Measurements from ENCODE around the gene MYZAP. TPM values are rescaled to one million over a fixed set of nuclear protein-coding genes. Genes with fewer than 3 reads are reported as not detected.

The MYZAP gene
- total RNA-seq, 4 donors from 2014 or later: 0.98 to 9.3 (median 2.7) TPM

- no peaks in the 10 kb centered on the region for H3K27me3 ChIP-seq
- TF ChIP-seq POLR2A (IDR thresholded peaks at IDR 0.05) (no peak), EP300 (IDR thresholded peaks at IDR 0.05) (no peak)
- TF ChIP-seq, protein P1, sequence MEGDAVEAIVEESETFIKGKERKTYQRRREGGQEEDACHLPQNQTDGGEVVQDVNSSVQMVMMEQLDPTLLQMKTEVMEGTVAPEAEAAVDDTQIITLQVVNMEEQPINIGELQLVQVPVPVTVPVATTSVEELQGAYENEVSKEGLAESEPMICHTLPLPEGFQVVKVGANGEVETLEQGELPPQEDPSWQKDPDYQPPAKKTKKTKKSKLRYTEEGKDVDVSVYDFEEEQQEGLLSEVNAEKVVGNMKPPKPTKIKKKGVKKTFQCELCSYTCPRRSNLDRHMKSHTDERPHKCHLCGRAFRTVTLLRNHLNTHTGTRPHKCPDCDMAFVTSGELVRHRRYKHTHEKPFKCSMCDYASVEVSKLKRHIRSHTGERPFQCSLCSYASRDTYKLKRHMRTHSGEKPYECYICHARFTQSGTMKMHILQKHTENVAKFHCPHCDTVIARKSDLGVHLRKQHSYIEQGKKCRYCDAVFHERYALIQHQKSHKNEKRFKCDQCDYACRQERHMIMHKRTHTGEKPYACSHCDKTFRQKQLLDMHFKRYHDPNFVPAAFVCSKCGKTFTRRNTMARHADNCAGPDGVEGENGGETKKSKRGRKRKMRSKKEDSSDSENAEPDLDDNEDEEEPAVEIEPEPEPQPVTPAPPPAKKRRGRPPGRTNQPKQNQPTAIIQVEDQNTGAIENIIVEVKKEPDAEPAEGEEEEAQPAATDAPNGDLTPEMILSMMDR (IDR thresholded peaks at IDR 0.05): no peak
- no peak for DNase-seq (ENCODE audit: low spot score in 2 of 2)
- H3K27ac ChIP-seq: peak overlapping the region; percentile 89 to 97 (median 94)
- peaks cover 0 to 26% (median 16%) of the 10 kb centered on the region in 4 donors for H3K4me1 ChIP-seq
- H3K36me3 ChIP-seq: peaks cover 0 to 13% (median 8%) of the 10 kb centered on the region in 3 donors
- peak overlapping the region; percentile 84 to 95 (median 92) for H3K4me3 ChIP-seq
- 79 to 81% methylated on average over 12 of the region's 12 CpGs for WGBS, 2 donors
- no peaks in the 10 kb centered on the region for H3K9me3 ChIP-seq
These were observed 114.2 kb downstream of the MYZAP start for GRCh38 chr15:57705746-57706404.

DNA sequence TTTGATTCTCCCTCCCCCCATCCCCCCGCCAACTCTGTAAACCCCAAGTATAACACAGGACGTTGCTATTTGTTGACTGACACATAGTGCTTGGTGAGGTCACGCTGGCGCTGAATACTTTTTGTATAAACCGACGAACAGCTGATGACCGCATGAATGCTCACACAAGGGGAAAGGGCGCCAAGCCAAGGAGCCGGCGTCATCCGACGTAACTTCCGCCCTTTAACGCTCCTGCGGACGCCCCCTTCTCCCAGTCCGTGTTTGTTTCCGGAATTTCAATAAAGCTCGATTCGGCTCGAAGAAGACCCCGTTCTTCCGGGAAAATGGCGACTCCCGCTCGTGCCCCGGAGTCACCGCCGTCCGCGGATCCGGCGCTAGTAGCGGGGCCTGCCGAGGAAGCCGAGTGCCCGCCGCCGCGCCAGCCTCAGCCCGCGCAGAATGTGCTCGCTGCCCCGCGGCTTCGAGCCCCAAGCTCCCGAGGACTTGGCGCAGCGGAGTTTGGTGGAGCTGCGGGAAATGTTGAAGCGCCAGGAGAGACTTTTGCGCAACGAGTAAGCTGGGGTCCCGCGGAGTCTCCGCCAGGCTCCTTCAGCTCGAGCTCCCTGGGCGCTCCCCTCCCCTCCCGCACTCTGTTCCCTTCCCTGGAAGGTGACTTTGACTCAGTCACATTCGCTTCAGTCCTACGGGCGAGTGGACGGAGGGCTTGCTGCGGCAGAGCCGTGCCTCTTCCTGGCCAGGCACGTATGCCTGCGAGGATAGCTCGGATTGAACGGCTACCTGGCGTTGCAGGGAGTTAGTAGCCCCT lies 114.9 kb downstream of the MYZAP start, which contains the start of gene POLR2M:
TSS of gene POLR2M (plus strand) at position 310 of the 805 bp plus-strand sequence. CDS start at position 439, 129 bp downstream.
- Histone ChIP-seq H3K36me3 (peaks cover 0 to 20% (median 8%) of the 10 kb centered on the region in 3 donors), H3K4me1 (peaks cover 0 to 26% (median 16%) of the 10 kb centered on the region in 4 donors), H3K4me3 (peak within 1 kb of the TSS; percentile 84 to 95 (median 92)), H3K27me3 (no peaks in the 10 kb centered on the region), H3K27ac (peak within 1 kb of the TSS; percentile 89 to 97 (median 94)), H3K9me3 (no peaks in the 10 kb centered on the region)
- TF ChIP-seq, protein P1 (IDR thresholded peaks at IDR 0.05): peak in 2 of 5 experiments; percentile 6 to 35
- TF ChIP-seq POLR2A (IDR thresholded peaks at IDR 0.05) (peak; percentile 71 to 84), EP300 (IDR thresholded peaks at IDR 0.05) (peak; percentile 90 to 97)
- peak; percentile 89 to 95 for DNase-seq (ENCODE audit: low spot score in 2 of 2)
- 1 to 2% methylated on average over 37 to 70 of the region's 70 CpGs for WGBS, 2 donors

DNA sequence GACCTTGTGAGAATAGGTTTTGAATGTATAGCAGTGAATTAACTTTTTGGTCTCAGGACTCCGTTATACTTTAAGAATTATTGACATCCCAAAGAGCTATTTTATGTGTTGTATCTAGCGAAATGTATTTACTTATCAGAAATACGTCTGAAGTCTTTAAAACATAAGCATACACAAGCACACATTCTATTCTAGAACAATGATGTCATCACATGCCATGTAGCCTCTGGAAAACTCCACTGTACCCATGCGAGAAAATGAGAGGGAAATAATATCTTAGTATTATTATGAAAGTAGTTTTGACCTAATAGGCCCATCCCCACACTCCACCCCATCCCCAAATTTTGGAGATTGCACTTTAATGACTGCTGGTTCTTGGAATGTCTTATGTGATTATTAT lies 116.3 kb downstream of the MYZAP start:
- peak overlapping the region in 2 of 4 donors; percentile 84 to 95 for H3K4me3 ChIP-seq
- TF ChIP-seq POLR2A (IDR thresholded peaks at IDR 0.05) (no peak), EP300 (IDR thresholded peaks at IDR 0.05) (no peak)
- TF ChIP-seq, protein P1 (IDR thresholded peaks at IDR 0.05): no peak
- WGBS, 2 donors: 36 to 40% methylated on average over 4 of the region's 4 CpGs
- H3K4me1 ChIP-seq: peaks cover 0 to 26% (median 16%) of the 10 kb centered on the region in 4 donors
- H3K27ac ChIP-seq: peak overlapping the region in 1 of 4 donors; percentile 93
- DNase-seq (ENCODE audit: low spot score in 2 of 2): no peak
- no peaks in the 10 kb centered on the region for H3K9me3 ChIP-seq
- peaks cover 0 to 35% (median 21%) of the 10 kb centered on the region in 3 donors for H3K36me3 ChIP-seq
- H3K27me3 ChIP-seq: no peaks in the 10 kb centered on the region

DNA sequence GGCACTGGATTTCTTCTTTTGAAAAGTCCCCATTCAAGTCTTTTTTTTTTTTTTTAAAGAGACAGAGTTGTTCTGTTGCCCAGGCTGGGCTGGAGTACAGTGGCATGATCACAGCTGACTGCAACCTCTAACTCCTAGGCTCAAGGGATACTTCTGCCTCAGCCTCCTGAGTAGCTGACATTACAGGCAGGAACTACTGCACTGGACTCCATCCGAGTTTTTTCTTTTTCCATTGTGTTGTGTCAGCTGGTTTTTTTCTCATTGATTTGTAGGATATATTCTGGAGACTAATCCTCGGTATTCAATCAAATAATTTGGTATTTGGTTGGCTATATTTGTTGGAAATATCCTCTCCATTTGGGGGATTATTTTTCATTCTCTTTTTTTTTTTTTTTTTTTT lies 126.6 kb downstream of the MYZAP start:
- H3K27me3 ChIP-seq: no peaks in the 10 kb centered on the region
- H3K9me3 ChIP-seq: no peaks in the 10 kb centered on the region
- peaks cover 0 to 51% (median 9%) of the 10 kb centered on the region in 3 donors for H3K36me3 ChIP-seq
- TF ChIP-seq POLR2A (IDR thresholded peaks at IDR 0.05) (no peak), EP300 (IDR thresholded peaks at IDR 0.05) (no peak)
- TF ChIP-seq, protein P1 (IDR thresholded peaks at IDR 0.05): no peak
- H3K27ac ChIP-seq: no peak overlapping the region
- 86 to 93% methylated on average over 2 of the region's 2 CpGs for WGBS, 2 donors
- no peak for DNase-seq (ENCODE audit: low spot score in 2 of 2)
- H3K4me1 ChIP-seq: peaks cover 0 to 3% (median 0%) of the 10 kb centered on the region in 4 donors
- no peak overlapping the region for H3K4me3 ChIP-seq
